Measurements from ENCODE around the gene EEF1G.

The EEF1G gene

DNA sequence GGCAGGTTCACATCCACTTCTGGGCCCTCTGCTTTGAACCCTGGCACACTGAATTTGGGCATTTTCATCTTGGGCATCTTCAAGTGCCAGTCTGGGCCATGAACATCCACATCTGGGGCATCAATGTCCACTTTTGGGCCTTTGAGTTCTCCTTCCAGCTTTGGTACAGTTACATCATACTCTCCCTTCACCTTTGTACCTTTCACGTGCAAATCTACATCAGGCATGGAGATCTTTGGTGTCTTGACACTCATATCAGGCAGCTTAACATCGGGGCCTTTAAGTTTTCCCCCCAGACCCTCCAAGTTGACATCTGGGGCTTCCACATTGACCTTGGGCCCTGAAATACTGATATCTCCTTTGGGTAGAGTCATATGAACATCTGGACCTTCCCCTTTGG lies 41.6 kb downstream of the EEF1G start:
- Histone ChIP-seq H3K9ac (ENCODE audit: low read length) (no peak overlapping the region), H3K36me3 (ENCODE audit: low read length) (no peaks in the 10 kb centered on the region), H3F3A (ENCODE audit: insufficient read depth) (no peaks in the 10 kb centered on the region), H3K4me2 (ENCODE audit: low read depth, low read length, poor library complexity, severe bottlenecking) (no peak overlapping the region), H3K27me3 (ENCODE audit: low read length) (no peaks in the 10 kb centered on the region), H3K27ac (ENCODE audit: low read depth, low read length) (no peak overlapping the region), H3K79me2 (ENCODE audit: insufficient read depth, low read length) (no peaks in the 10 kb centered on the region), H3K9me3 (ENCODE audit: insufficient read depth, low read length) (no peaks in the 10 kb centered on the region), H3K9me2 (replicated peaks; ENCODE audit: insufficient read depth, low read length) (no peaks in the 10 kb centered on the region), H2AFZ (ENCODE audit: low read depth, low read length, severe bottlenecking) (no peak overlapping the region), H3K4me3 (ENCODE audit: insufficient read depth, low read length, poor library complexity, severe bottlenecking) (no peak overlapping the region), H4K20me1 (ENCODE audit: low read depth, low read length) (no peaks in the 10 kb centered on the region)
- TF ChIP-seq, protein P1, sequence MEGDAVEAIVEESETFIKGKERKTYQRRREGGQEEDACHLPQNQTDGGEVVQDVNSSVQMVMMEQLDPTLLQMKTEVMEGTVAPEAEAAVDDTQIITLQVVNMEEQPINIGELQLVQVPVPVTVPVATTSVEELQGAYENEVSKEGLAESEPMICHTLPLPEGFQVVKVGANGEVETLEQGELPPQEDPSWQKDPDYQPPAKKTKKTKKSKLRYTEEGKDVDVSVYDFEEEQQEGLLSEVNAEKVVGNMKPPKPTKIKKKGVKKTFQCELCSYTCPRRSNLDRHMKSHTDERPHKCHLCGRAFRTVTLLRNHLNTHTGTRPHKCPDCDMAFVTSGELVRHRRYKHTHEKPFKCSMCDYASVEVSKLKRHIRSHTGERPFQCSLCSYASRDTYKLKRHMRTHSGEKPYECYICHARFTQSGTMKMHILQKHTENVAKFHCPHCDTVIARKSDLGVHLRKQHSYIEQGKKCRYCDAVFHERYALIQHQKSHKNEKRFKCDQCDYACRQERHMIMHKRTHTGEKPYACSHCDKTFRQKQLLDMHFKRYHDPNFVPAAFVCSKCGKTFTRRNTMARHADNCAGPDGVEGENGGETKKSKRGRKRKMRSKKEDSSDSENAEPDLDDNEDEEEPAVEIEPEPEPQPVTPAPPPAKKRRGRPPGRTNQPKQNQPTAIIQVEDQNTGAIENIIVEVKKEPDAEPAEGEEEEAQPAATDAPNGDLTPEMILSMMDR (IDR thresholded peaks at IDR 0.05; ENCODE audit: insufficient read depth, low read length, poor library complexity, severe bottlenecking): no peak
- no peak for TF ChIP-seq EZH2phosphoT487 (conservative IDR thresholded peaks at IDR 0.05; ENCODE audit: low read length)

GRCh38 chr11:62516736-62517371 lies 56.8 kb downstream of the EEF1G start:
- Histone ChIP-seq H3K79me2 (ENCODE audit: insufficient read depth, low read length) (no peaks in the 10 kb centered on the region), H3K36me3 (ENCODE audit: low read length) (no peaks in the 10 kb centered on the region), H3K9me2 (replicated peaks; ENCODE audit: insufficient read depth, low read length) (no peaks in the 10 kb centered on the region)

GRCh38 chr11:62514151-62514550 lies 59.5 kb downstream of the EEF1G start:
- H3K9ac ChIP-seq (ENCODE audit: low read length): no peak overlapping the region

More at GRCh38 chr11:62516736-62517371, 56.8 kb downstream of the EEF1G start:
- Histone ChIP-seq H3K9ac (ENCODE audit: low read length) (no peak overlapping the region), H3K9me3 (ENCODE audit: insufficient read depth, low read length) (no peaks in the 10 kb centered on the region), H3K4me2 (ENCODE audit: low read depth, low read length, poor library complexity, severe bottlenecking) (no peak overlapping the region), H3K27me3 (ENCODE audit: low read length) (no peaks in the 10 kb centered on the region), H4K20me1 (ENCODE audit: low read depth, low read length) (no peaks in the 10 kb centered on the region), H2AFZ (ENCODE audit: low read depth, low read length, severe bottlenecking) (no peak overlapping the region), H3K4me3 (ENCODE audit: insufficient read depth, low read length, poor library complexity, severe bottlenecking) (no peak overlapping the region), H3F3A (ENCODE audit: insufficient read depth) (no peaks in the 10 kb centered on the region), H3K27ac (ENCODE audit: low read depth, low read length) (no peak overlapping the region)
- TF ChIP-seq EZH2phosphoT487 (conservative IDR thresholded peaks at IDR 0.05; ENCODE audit: low read length): no peak
- TF ChIP-seq, protein P1 (IDR thresholded peaks at IDR 0.05; ENCODE audit: insufficient read depth, low read length, poor library complexity, severe bottlenecking): no peak

More at GRCh38 chr11:62514151-62514550, 59.5 kb downstream of the EEF1G start:
- no peaks in the 10 kb centered on the region for H4K20me1 ChIP-seq (ENCODE audit: low read depth, low read length)
- no peaks in the 10 kb centered on the region for H3K36me3 ChIP-seq (ENCODE audit: low read length)
- no peaks in the 10 kb centered on the region for H3K79me2 ChIP-seq (ENCODE audit: insufficient read depth, low read length)
- no peaks in the 10 kb centered on the region for H3F3A ChIP-seq (ENCODE audit: insufficient read depth)
- H3K9me3 ChIP-seq (ENCODE audit: insufficient read depth, low read length): no peaks in the 10 kb centered on the region
- H3K27me3 ChIP-seq (ENCODE audit: low read length): no peaks in the 10 kb centered on the region
- no peak overlapping the region for H2AFZ ChIP-seq (ENCODE audit: low read depth, low read length, severe bottlenecking)
- no peak for TF ChIP-seq EZH2phosphoT487 (conservative IDR thresholded peaks at IDR 0.05; ENCODE audit: low read length)
- TF ChIP-seq, protein P1 (IDR thresholded peaks at IDR 0.05; ENCODE audit: insufficient read depth, low read length, poor library complexity, severe bottlenecking): no peak
- no peak overlapping the region for H3K4me2 ChIP-seq (ENCODE audit: low read depth, low read length, poor library complexity, severe bottlenecking)
- H3K27ac ChIP-seq (ENCODE audit: low read depth, low read length): no peak overlapping the region
- no peak overlapping the region for H3K4me3 ChIP-seq (ENCODE audit: insufficient read depth, low read length, poor library complexity, severe bottlenecking)
- no peaks in the 10 kb centered on the region for H3K9me2 ChIP-seq (replicated peaks; ENCODE audit: insufficient read depth, low read length)

All from SU-DHL-6 (cell line).